ENCODE measurements around the gene LIPG. TPM values are rescaled to one million over a fixed set of nuclear protein-coding genes. Genes with fewer than 3 reads are reported as not detected.

Gene LIPG
- total RNA-seq = 54.9 and 78.5 TPM in 2 replicates

GRCh38 chr18:49561289-49562193, at the start of gene LIPG:
TSS of gene LIPG (plus strand) at chr18:49562057. CDS start at chr18:49562309, 252 bp downstream.

Other genes starting within 250 kb of the LIPG start
- 44.0 and 49.1 TPM in 2 replicates for gene DYM, start 101.4 kb upstream of the LIPG start, total RNA-seq
- 13.6 and 13.9 TPM in 2 replicates for gene C18orf32, start 74.8 kb upstream of the LIPG start, total RNA-seq
- gene RPL17, start 69.6 kb upstream of the LIPG start, total RNA-seq = 2,507 and 2,831 TPM in 2 replicates

Data from thoracic aorta endothelial cell (primary cell).